Sigmoid colon (tissue), 7 donors: ENCODE results near the gene ZNF688. TPM values are rescaled to one million over a fixed set of nuclear protein-coding genes. Genes with fewer than 3 reads are reported as not detected.
A peak's percentile ranks its signal among the peaks of the same experiment; 100 is the strongest.
"Not testable (repeated sequence)": the region's sequence is repeated elsewhere in the genome, so short reads cannot be mapped to it uniquely, and the experiment has no call there.

Experiments used
- DNase-seq: peaks from one replicate; pipeline ENCODE4 v3.0.0-alpha.2; 2019
- H3K27ac ChIP-seq, 4 donors: fragments of 200-600 bp; sonication (generic); one replicate each; pipeline ENCODE4 v1.5.1; 2016 to 2019; ENCODE audit warnings: mild to moderate bottlenecking in 1 of 4
- H3K27me3 ChIP-seq, 3 donors: fragments of 200-600 bp; sonication (generic); one replicate each; pipeline ENCODE4 v1.5.1; 2019; ENCODE audit warnings: mild to moderate bottlenecking in 1 of 3
- H3K36me3 ChIP-seq, 4 donors: fragments of 200-600 bp; sonication (generic); one replicate each; pipeline ENCODE4 v1.5.1; 2016 to 2019
- H3K4me1 ChIP-seq, 4 donors: fragments of 200-600 bp; sonication (generic); one replicate each; pipeline ENCODE4 v1.5.1; 2017 to 2019
- H3K4me3 ChIP-seq, 4 donors: fragments of 200-600 bp; sonication (generic); one replicate each; pipeline ENCODE4 v1.5.1; 2017 to 2019; ENCODE audit warnings: mild to moderate bottlenecking in 2 of 4, moderate library complexity in 1 of 4
- H3K9me3 ChIP-seq, 4 donors: fragments of 200-600 bp in 3 of 4; sonication (generic) in 3 of 4; one replicate each; pipeline versions ENCODE4 v1.5.1 to v1.6.1; 2013 to 2019
- CTCF ChIP-seq, 4 experiments: fragments of 450-650 bp in 3 of 4; fragments of 200-600 bp in 1 of 4; IDR thresholded peaks; one replicate each; pipeline ENCODE4 v1.5.1; 2016 to 2019; ENCODE audit warnings: antibody characterized with exemption in 4 of 4, mild to moderate bottlenecking in 3 of 4, moderate library complexity in 2 of 4
- EP300 ChIP-seq, 4 donors: sonication (generic); formaldehyde crosslinking; IDR thresholded peaks; one replicate each; pipeline ENCODE4 v1.6.1; 2017; ENCODE audit warnings: antibody characterized with exemption in 4 of 4
- POLR2A ChIP-seq, 2 donors: fragments of 450-650 bp; IDR thresholded peaks; one replicate each; pipeline ENCODE4 v1.6.1; 2016; ENCODE audit warnings: antibody characterized with exemption in 2 of 2, mild to moderate bottlenecking in 2 of 2, moderate library complexity in 2 of 2
- POLR2AphosphoS5 ChIP-seq, 4 donors: sonication (generic); formaldehyde crosslinking; IDR thresholded peaks; one replicate each; pipeline ENCODE4 v1.6.1; 2017; ENCODE audit warnings: antibody characterized with exemption in 4 of 4
- WGBS, 2 donors: extraction: QIAGEN DNeasy Blood & Tissue Kit; methylation state at CpG; one replicate each; pipeline ENCODE4 v1.1.7; 2013; 5-methylcytosine and 5-hydroxymethylcytosine counted together
- intact Hi-C: fragments of 100-400 bp; cut with DNase I; formaldehyde crosslinking; loops from one replicate; pipeline ENCODE4 v1.15.1; 2023
- polyA plus RNA-seq, 3 donors: library from polyadenylated mRNA; stranded (reverse); fragments of 200-250 nt; gene quantifications; one replicate each; pipeline ENCODE4 v1.2.3, GENCODE V29; 2013
- total RNA-seq, 4 donors: library from RNA; depleted of rRNA; stranded (reverse); fragments of >200 nt; gene quantifications; one replicate each; pipeline ENCODE4 v1.1.0, GENCODE V29; 2016
- donor health status: healthy with polysubstance abuse.
- donor health status: Bipolar disorder and iron deficiency.
- donor health status: healthy.

Gene ZNF688
- total and polyA plus RNA-seq, 7 donors = 16.7 to 32.8 (median 22.8) TPM

- Histone ChIP-seq H3K36me3 (peaks cover 0 to 8% (median 0%) of the 10 kb centered on the region in 4 donors), H3K9me3 (no peaks in the 10 kb centered on the region), H3K27ac (peak overlapping the region in 1 of 4 donors; percentile 100), H3K4me3 (no peak overlapping the region), H3K27me3 (no peaks in the 10 kb centered on the region), H3K4me1 (peaks cover 0 to 26% (median 14%) of the 10 kb centered on the region in 4 donors)
- no peak for DNase-seq
- WGBS, 2 donors = 94 to 95% methylated on average over 60 of the region's 60 CpGs
- intact Hi-C loops = loop anchor here (5.0 kb wide), 1 partner anchor 78 kb away; the partner anchor contains the start of gene SEPHS2
- TF ChIP-seq POLR2A (IDR thresholded peaks at IDR 0.05) = no peak
- TF ChIP-seq CTCF (IDR thresholded peaks at IDR 0.05) = no peak
- no peak for TF ChIP-seq POLR2AphosphoS5 (IDR thresholded peaks at IDR 0.05)
- no peak for TF ChIP-seq EP300 (IDR thresholded peaks at IDR 0.05)
Measured at GRCh38 chr16:30524575-30525568, 46.6 kb downstream of the ZNF688 start.

- Histone ChIP-seq H3K36me3 (peaks cover 0 to 8% (median 0%) of the 10 kb centered on the region in 4 donors), H3K9me3 (no peaks in the 10 kb centered on the region), H3K27ac (no peak overlapping the region), H3K4me3 (no peak overlapping the region), H3K4me1 (peaks cover 0 to 26% (median 14%) of the 10 kb centered on the region in 4 donors), H3K27me3 (no peaks in the 10 kb centered on the region)
- no peak for TF ChIP-seq POLR2AphosphoS5 (IDR thresholded peaks at IDR 0.05)
- no peak for TF ChIP-seq POLR2A (IDR thresholded peaks at IDR 0.05)
- TF ChIP-seq CTCF (IDR thresholded peaks at IDR 0.05) = no peak
- no peak for TF ChIP-seq EP300 (IDR thresholded peaks at IDR 0.05)
- 85 to 89% methylated on average over 26 of the region's 26 CpGs for WGBS, 2 donors
- intact Hi-C loops = no loop called here
- DNase-seq = no peak
Measured at GRCh38 chr16:30523768-30524574, 47.5 kb downstream of the ZNF688 start.

GRCh38 chr16:30522702-30523463, 48.6 kb downstream of the ZNF688 start:
- peak in 1 of 4 donors; percentile 8 for TF ChIP-seq POLR2AphosphoS5 (IDR thresholded peaks at IDR 0.05)
- intact Hi-C loops = not testable (repeated sequence)

GRCh38 chr16:30521873-30522641, 49.5 kb downstream of the ZNF688 start:
- TF ChIP-seq POLR2AphosphoS5 (IDR thresholded peaks at IDR 0.05) = no peak
- no peak for TF ChIP-seq POLR2A (IDR thresholded peaks at IDR 0.05)
- TF ChIP-seq EP300 (IDR thresholded peaks at IDR 0.05) = no peak
- TF ChIP-seq CTCF (IDR thresholded peaks at IDR 0.05) = no peak
- 24 to 63% methylated on average over 11 of the region's 11 CpGs for WGBS, 2 donors
- no peak overlapping the region for H3K4me3 ChIP-seq
- no peaks in the 10 kb centered on the region for H3K27me3 ChIP-seq
- no peak for DNase-seq
- peaks cover 0 to 8% (median 0%) of the 10 kb centered on the region in 4 donors for H3K36me3 ChIP-seq
- intact Hi-C loops = no loop called here
- no peak overlapping the region for H3K27ac ChIP-seq
- no peaks in the 10 kb centered on the region for H3K9me3 ChIP-seq
- peaks cover 0 to 15% (median 6%) of the 10 kb centered on the region in 4 donors for H3K4me1 ChIP-seq

More at GRCh38 chr16:30522702-30523463, 48.6 kb downstream of the ZNF688 start:
- not testable (repeated sequence) for H3K4me3 ChIP-seq, H3K9me3 ChIP-seq, DNase-seq, H3K27ac ChIP-seq, H3K27me3 ChIP-seq, H3K36me3 ChIP-seq
- H3K4me1 ChIP-seq = peaks cover 0 to 21% (median 10%) of the 10 kb centered on the region in 4 donors
- 70 to 86% methylated on average over 12 of the region's 12 CpGs for WGBS, 2 donors
